Gastroesophageal sphincter (tissue), 4 donors: ENCODE data around the gene ZNF865. TPM values are rescaled to one million over a fixed set of nuclear protein-coding genes. Genes with fewer than 3 reads are reported as not detected.
A peak's percentile ranks its signal among the peaks of the same experiment; 100 is the strongest.

Experiments used
- ATAC-seq: fragments of 150-250 bp; one replicate; pipeline ENCODE4 v1.9.1; 2016; ENCODE audit warnings: mild to moderate bottlenecking, moderate library complexity
- H3K27ac ChIP-seq, 4 donors: fragments of 200-600 bp; sonication (generic) in 3 of 4; 1 replicate in 3 of 4; 2 replicates in 1 of 4; pipeline ENCODE4 v1.5.1; 2016 to 2019
- H3K27me3 ChIP-seq: fragments of 200-600 bp; sonication (generic); one replicate; pipeline ENCODE4 v1.5.1; 2019
- H3K36me3 ChIP-seq, 2 donors: fragments of 200-600 bp; sonication (generic); one replicate each; pipeline ENCODE4 v1.5.1; 2019; ENCODE audit warnings: control low read depth in 1 of 2
- H3K4me1 ChIP-seq, 3 donors: fragments of 200-600 bp; sonication (generic); 1 replicate in 2 of 3; 2 replicates in 1 of 3; pipeline ENCODE4 v1.5.1; 2016 to 2019; ENCODE audit warnings: control low read depth in 2 of 3
- H3K4me3 ChIP-seq, 2 donors: fragments of 200-600 bp; sonication (generic); one replicate each; pipeline ENCODE4 v1.5.1; 2019; ENCODE audit warnings: mild to moderate bottlenecking in 1 of 2, moderate library complexity in 1 of 2
- H3K9me3 ChIP-seq, 3 donors: fragments of 200-600 bp; sonication (generic); one replicate each; pipeline ENCODE4 v1.5.1; 2017 to 2019; ENCODE audit warnings: control low read depth in 2 of 3
- EP300 ChIP-seq: sonication (generic); formaldehyde crosslinking; IDR thresholded peaks from one replicate; pipeline ENCODE4 v1.6.1; 2017; ENCODE audit warnings: antibody characterized with exemption, mild to moderate bottlenecking
- POLR2A ChIP-seq, 2 donors: fragments of 450-650 bp; IDR thresholded peaks; one replicate each; pipeline ENCODE4 v1.6.1; 2017; ENCODE audit warnings: antibody characterized with exemption in 2 of 2, mild to moderate bottlenecking in 2 of 2, moderate library complexity in 1 of 2
- POLR2AphosphoS5 ChIP-seq: sonication (generic); formaldehyde crosslinking; IDR thresholded peaks from one replicate; pipeline ENCODE4 v1.6.1; 2017; ENCODE audit warnings: antibody characterized with exemption
- WGBS, 2 donors: methylation state at CpG; one replicate each; pipeline ENCODE4 v1.1.5; 2018; ENCODE audit warnings: low coverage in 1 of 2; 5-methylcytosine and 5-hydroxymethylcytosine counted together
- total RNA-seq, 4 donors: library from RNA; depleted of rRNA; stranded (reverse); fragments of >200 nt; gene quantifications; one replicate each; pipeline ENCODE4 v1.1.0, GENCODE V29; 2016
- TF ChIP-seq, protein P1 (sequence below), 4 experiments: fragments of 200-600 bp in 2 of 4; fragments of 450-650 bp in 2 of 4; sonication (generic) in 1 of 4; IDR thresholded peaks; one replicate each; pipeline ENCODE4 v1.5.1; 2017 to 2019; ENCODE audit warnings: antibody characterized with exemption in 4 of 4, mild to moderate bottlenecking in 2 of 4, moderate library complexity in 2 of 4

ZNF865 gene
- total RNA-seq, 4 donors from 2014 or later: 4.6 to 12.0 (median 6.4) TPM

GRCh38 chr19:55625004-55625326 is 19.5 kb downstream of the ZNF865 start:
- TF ChIP-seq, protein P1, sequence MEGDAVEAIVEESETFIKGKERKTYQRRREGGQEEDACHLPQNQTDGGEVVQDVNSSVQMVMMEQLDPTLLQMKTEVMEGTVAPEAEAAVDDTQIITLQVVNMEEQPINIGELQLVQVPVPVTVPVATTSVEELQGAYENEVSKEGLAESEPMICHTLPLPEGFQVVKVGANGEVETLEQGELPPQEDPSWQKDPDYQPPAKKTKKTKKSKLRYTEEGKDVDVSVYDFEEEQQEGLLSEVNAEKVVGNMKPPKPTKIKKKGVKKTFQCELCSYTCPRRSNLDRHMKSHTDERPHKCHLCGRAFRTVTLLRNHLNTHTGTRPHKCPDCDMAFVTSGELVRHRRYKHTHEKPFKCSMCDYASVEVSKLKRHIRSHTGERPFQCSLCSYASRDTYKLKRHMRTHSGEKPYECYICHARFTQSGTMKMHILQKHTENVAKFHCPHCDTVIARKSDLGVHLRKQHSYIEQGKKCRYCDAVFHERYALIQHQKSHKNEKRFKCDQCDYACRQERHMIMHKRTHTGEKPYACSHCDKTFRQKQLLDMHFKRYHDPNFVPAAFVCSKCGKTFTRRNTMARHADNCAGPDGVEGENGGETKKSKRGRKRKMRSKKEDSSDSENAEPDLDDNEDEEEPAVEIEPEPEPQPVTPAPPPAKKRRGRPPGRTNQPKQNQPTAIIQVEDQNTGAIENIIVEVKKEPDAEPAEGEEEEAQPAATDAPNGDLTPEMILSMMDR (IDR thresholded peaks at IDR 0.05): no peak
- TF ChIP-seq POLR2AphosphoS5 (no peak), POLR2A (IDR thresholded peaks at IDR 0.05) (no peak), EP300 (no peak)
- Histone ChIP-seq H3K4me1 (peaks cover 0 to 20% (median 0%) of the 10 kb centered on the region in 3 donors), H3K9me3 (no peaks in the 10 kb centered on the region), H3K36me3 (peaks cover 0 to 24% of the 10 kb centered on the region in 2 donors), H3K4me3 (peak overlapping the region; percentile 49 to 69), H3K27ac (peak overlapping the region in 3 of 4 donors; percentile 95 to 100 (median 95)), H3K27me3 (no peaks in the 10 kb centered on the region)
- 35 to 58% methylated on average over 6 to 11 of the region's 11 CpGs for WGBS, 2 donors
- no peak for ATAC-seq

DNA sequence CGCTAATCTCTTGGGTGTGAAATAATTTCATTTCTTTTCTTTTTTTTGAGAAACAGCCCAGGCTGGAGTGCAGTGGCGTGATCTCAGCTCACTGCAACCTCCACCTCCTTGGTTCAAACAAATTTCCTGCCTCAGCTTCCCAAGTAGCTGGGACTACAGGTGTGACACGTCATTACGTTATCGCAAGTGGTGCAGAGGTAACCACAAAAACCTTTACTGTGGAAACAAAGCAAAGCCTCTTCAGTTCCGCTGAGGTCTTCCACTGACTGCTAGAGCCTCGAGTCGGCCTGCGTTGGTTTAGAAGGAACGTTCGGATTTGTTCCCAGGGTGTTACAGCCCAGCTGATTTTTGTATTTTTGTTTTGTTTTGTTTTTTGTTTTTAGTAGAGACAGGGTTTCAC is 20.9 kb downstream of the ZNF865 start:
- 81 to 89% methylated on average over 7 to 11 of the region's 11 CpGs for WGBS, 2 donors
- H3K4me3 ChIP-seq: no peak overlapping the region
- H3K27ac ChIP-seq: no peak overlapping the region
- H3K36me3 ChIP-seq: peaks cover 0 to 14% of the 10 kb centered on the region in 2 donors
- TF ChIP-seq POLR2A (IDR thresholded peaks at IDR 0.05) (no peak), EP300 (no peak), POLR2AphosphoS5 (no peak)
- TF ChIP-seq, protein P1 (IDR thresholded peaks at IDR 0.05): no peak
- no peaks in the 10 kb centered on the region for H3K9me3 ChIP-seq
- H3K27me3 ChIP-seq: no peaks in the 10 kb centered on the region
- ATAC-seq: no peak
- H3K4me1 ChIP-seq: peaks cover 0 to 20% (median 0%) of the 10 kb centered on the region in 3 donors

- Histone ChIP-seq H3K27ac (peak overlapping the region; percentile 25 to 78 (median 72)), H3K4me1 (peaks cover 2 to 47% (median 23%) of the 10 kb centered on the region in 3 donors), H3K27me3 (no peaks in the 10 kb centered on the region), H3K4me3 (no peak overlapping the region), H3K36me3 (no peaks in the 10 kb centered on the region), H3K9me3 (no peaks in the 10 kb centered on the region)
- TF ChIP-seq EP300 (no peak), POLR2AphosphoS5 (no peak), POLR2A (IDR thresholded peaks at IDR 0.05) (no peak)
- TF ChIP-seq, protein P1 (IDR thresholded peaks at IDR 0.05): peak; percentile 84 to 94 (median 89)
- ATAC-seq: peak; percentile 72
- WGBS, 2 donors: 0 to 64% methylated on average over 1 to 2 of the region's 3 CpGs
Observed at GRCh38 chr19:55632463-55632834, 27.0 kb downstream of the ZNF865 start.

- ATAC-seq: no peak
- 59 to 74% methylated on average over 4 to 8 of the region's 8 CpGs for WGBS, 2 donors
- TF ChIP-seq, protein P1 (IDR thresholded peaks at IDR 0.05): no peak
- TF ChIP-seq EP300 (no peak), POLR2A (IDR thresholded peaks at IDR 0.05) (no peak), POLR2AphosphoS5 (no peak)
- peak overlapping the region in 3 of 4 donors; percentile 95 to 100 (median 96) for H3K27ac ChIP-seq
- H3K4me1 ChIP-seq: peaks cover 2 to 61% (median 30%) of the 10 kb centered on the region in 3 donors
- H3K36me3 ChIP-seq: no peaks in the 10 kb centered on the region
- H3K9me3 ChIP-seq: no peaks in the 10 kb centered on the region
- no peaks in the 10 kb centered on the region for H3K27me3 ChIP-seq
- H3K4me3 ChIP-seq: no peak overlapping the region
Observed at GRCh38 chr19:55633861-55634260, 28.4 kb downstream of the ZNF865 start.

- Histone ChIP-seq H3K9me3 (no peaks in the 10 kb centered on the region), H3K27me3 (no peaks in the 10 kb centered on the region), H3K4me3 (peak overlapping the region; percentile 97 to 100), H3K4me1 (peaks cover 5 to 76% (median 44%) of the 10 kb centered on the region in 3 donors), H3K36me3 (no peaks in the 10 kb centered on the region), H3K27ac (peak overlapping the region; percentile 95 to 100 (median 98))
- no peak for TF ChIP-seq EP300
- TF ChIP-seq POLR2A (IDR thresholded peaks at IDR 0.05): no peak
- ATAC-seq: no peak
- 4 to 6% methylated on average over 7 to 8 of the region's 9 CpGs for WGBS, 2 donors
Observed at GRCh38 chr19:55635334-55635717, 29.9 kb downstream of the ZNF865 start.
